PC-9 (cell line): ENCODE measurements around the gene PPP1R37. TPM values are rescaled to one million over a fixed set of nuclear protein-coding genes. Genes with fewer than 3 reads are reported as not detected.

Experiments used
- BruUV-seq: library from RNA; stranded (reverse); fragments of 400-500 nt; replicated peaks from 2 replicates; lab custom pipeline; 2021; lab: Mats Ljungman, UMichigan
- CTCF ChIA-PET: fragments of 300-600 bp; sonication (Branson Sonifier 250); formaldehyde crosslinking; loops from one replicate; lab custom pipeline; 2022; ENCODE audit warnings: antibody characterized with exemption; lab: Charles Lee
- POLR2A ChIA-PET: fragments of 300-600 bp; sonication (Branson Sonifier 250); formaldehyde crosslinking; loops from one replicate; lab custom pipeline; 2022; ENCODE audit warnings: antibody characterized with exemption; ENCODE audit not compliant: unreplicated experiment; lab: Charles Lee
- DNase-seq, 2 experiments: peaks; one replicate each; pipeline versions ENCODE4 v3.0.0 to v3.0.0-alpha.2; 2015 to 2022; ENCODE audit warnings: mixed read lengths in 1 of 2
- H2AFZ ChIP-seq: fragments of 200-600 bp; sonication (generic); 2 replicates; pipeline ENCODE4 v1.8.1; 2017; ENCODE audit warnings: antibody characterized with exemption
- H3F3A ChIP-seq: fragments of 200-600 bp; sonication (generic); 2 replicates; pipeline ENCODE4 v1.8.1; 2017; ENCODE audit warnings: antibody characterized with exemption, mild to moderate bottlenecking, low read depth; ENCODE audit not compliant: insufficient read depth
- H3K27ac ChIP-seq: fragments of 200-600 bp; sonication (generic); 2 replicates; pipeline ENCODE4 v1.6.1; 2016; ENCODE audit warnings: mixed run types
- H3K27me3 ChIP-seq: fragments of 200-600 bp; sonication (generic); 2 replicates; pipeline ENCODE4 v1.6.1; 2016; ENCODE audit warnings: low read depth, mixed run types; ENCODE audit not compliant: insufficient read depth
- H3K36me3 ChIP-seq: fragments of 200-600 bp; sonication (generic); 2 replicates; pipeline ENCODE4 v1.6.1; 2016; ENCODE audit warnings: low read depth, mixed run types
- H3K4me1 ChIP-seq: fragments of 200-600 bp; sonication (generic); replicated peaks from 2 replicates; pipeline ENCODE4 v1.6.1; 2016; ENCODE audit warnings: mixed run types; ENCODE audit not compliant: insufficient read depth
- H3K4me2 ChIP-seq: fragments of 200-600 bp; sonication (generic); 2 replicates; pipeline ENCODE4 v1.6.1; 2017; ENCODE audit warnings: mixed run types
- H3K4me3 ChIP-seq: fragments of 200-600 bp; sonication (generic); 2 replicates; pipeline ENCODE4 v1.6.1; 2016; ENCODE audit warnings: mixed run types
- H3K79me2 ChIP-seq: fragments of 200-600 bp; sonication (generic); 2 replicates; pipeline ENCODE4 v1.6.1; 2017; ENCODE audit warnings: low read depth, mixed run types
- H3K9me2 ChIP-seq: fragments of 200-600 bp; sonication (generic); 2 replicates; pipeline ENCODE4 v1.8.1; 2017; ENCODE audit warnings: mild to moderate bottlenecking; ENCODE audit not compliant: insufficient read depth
- H3K9me3 ChIP-seq: fragments of 200-600 bp; sonication (generic); 2 replicates; pipeline ENCODE4 v1.8.1; 2016; ENCODE audit warnings: low read depth; ENCODE audit not compliant: insufficient read depth
- H4K20me1 ChIP-seq: fragments of 200-600 bp; sonication (generic); 2 replicates; pipeline ENCODE4 v1.8.1; 2017; ENCODE audit not compliant: insufficient read depth
- EZH2 ChIP-seq: fragments of 200-600 bp; sonication (generic); IDR thresholded peaks from 2 replicates; pipeline ENCODE4 v1.8.0; 2017; ENCODE audit warnings: antibody characterized with exemption, low read depth
- intact Hi-C: fragments of 100-400 bp; cut with micrococcal nuclease; formaldehyde crosslinking; loops from one replicate; pipeline ENCODE4 v1.10.0; 2022; ENCODE audit not compliant: unreplicated experiment
- total RNA-seq: library from RNA; stranded (reverse); gene quantifications from 2 replicates; pipeline ENCODE4 v1.2.3, GENCODE V29; 2021
- TF ChIP-seq, protein P1 (sequence below): fragments of 200-600 bp; sonication (generic); conservative IDR thresholded peaks from 2 replicates; pipeline ENCODE4 v1.6.1; 2017; ENCODE audit warnings: mixed run types, antibody characterized with exemption, mild to moderate bottlenecking, moderate library complexity

PPP1R37 gene
- total RNA-seq, 1 experiment from 2014 or later: 41.1 TPM

GRCh38 chr19:45119582-45119981 lies 26.6 kb downstream of the PPP1R37 start:
- peaks cover 60% of the 10 kb centered on the region for H4K20me1 ChIP-seq
- no peak overlapping the region for H3K4me3 ChIP-seq
- intact Hi-C loops: no loop called here
- no TSS peak for BruUV-seq
- H3K36me3 ChIP-seq: no peaks in the 10 kb centered on the region
- H3K79me2 ChIP-seq: peaks cover 74% of the 10 kb centered on the region
- H3K4me2 ChIP-seq: no peak overlapping the region
- H3K9me3 ChIP-seq: no peaks in the 10 kb centered on the region
- no peak overlapping the region for H2AFZ ChIP-seq
- ChIA-PET POLR2A (no interaction called here), CTCF (no interaction called here)
- no peak for TF ChIP-seq EZH2
- TF ChIP-seq, protein P1, sequence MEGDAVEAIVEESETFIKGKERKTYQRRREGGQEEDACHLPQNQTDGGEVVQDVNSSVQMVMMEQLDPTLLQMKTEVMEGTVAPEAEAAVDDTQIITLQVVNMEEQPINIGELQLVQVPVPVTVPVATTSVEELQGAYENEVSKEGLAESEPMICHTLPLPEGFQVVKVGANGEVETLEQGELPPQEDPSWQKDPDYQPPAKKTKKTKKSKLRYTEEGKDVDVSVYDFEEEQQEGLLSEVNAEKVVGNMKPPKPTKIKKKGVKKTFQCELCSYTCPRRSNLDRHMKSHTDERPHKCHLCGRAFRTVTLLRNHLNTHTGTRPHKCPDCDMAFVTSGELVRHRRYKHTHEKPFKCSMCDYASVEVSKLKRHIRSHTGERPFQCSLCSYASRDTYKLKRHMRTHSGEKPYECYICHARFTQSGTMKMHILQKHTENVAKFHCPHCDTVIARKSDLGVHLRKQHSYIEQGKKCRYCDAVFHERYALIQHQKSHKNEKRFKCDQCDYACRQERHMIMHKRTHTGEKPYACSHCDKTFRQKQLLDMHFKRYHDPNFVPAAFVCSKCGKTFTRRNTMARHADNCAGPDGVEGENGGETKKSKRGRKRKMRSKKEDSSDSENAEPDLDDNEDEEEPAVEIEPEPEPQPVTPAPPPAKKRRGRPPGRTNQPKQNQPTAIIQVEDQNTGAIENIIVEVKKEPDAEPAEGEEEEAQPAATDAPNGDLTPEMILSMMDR: no peak
- H3F3A ChIP-seq: peaks cover 28% of the 10 kb centered on the region
- DNase-seq: no peak
- no peak overlapping the region for H3K27ac ChIP-seq
- no peaks in the 10 kb centered on the region for H3K9me2 ChIP-seq
- no peaks in the 10 kb centered on the region for H3K27me3 ChIP-seq
- H3K4me1 ChIP-seq: peaks cover 37% of the 10 kb centered on the region

GRCh38 chr19:45121827-45122345 lies 28.9 kb downstream of the PPP1R37 start:
- Histone ChIP-seq H3K27me3 (no peaks in the 10 kb centered on the region), H3K4me1 (peaks cover 42% of the 10 kb centered on the region), H3K4me3 (no peak overlapping the region), H3K36me3 (no peaks in the 10 kb centered on the region), H3F3A (peaks cover 33% of the 10 kb centered on the region), H3K79me2 (peaks cover 78% of the 10 kb centered on the region), H3K9me2 (no peaks in the 10 kb centered on the region), H3K9me3 (no peaks in the 10 kb centered on the region), H2AFZ (no peak overlapping the region), H4K20me1 (peaks cover 69% of the 10 kb centered on the region), H3K27ac (no peak overlapping the region), H3K4me2 (0 out of 2 replicates have a peak overlapping the region, but pooled peaks have one; percentile 15)
- no TSS peak for BruUV-seq
- DNase-seq: peak in 1 of 2 experiments; percentile 37
- ChIA-PET CTCF (no interaction called here), POLR2A (no interaction called here)
- TF ChIP-seq, protein P1: no peak
- no peak for TF ChIP-seq EZH2
- intact Hi-C loops: loop anchor here (5.0 kb wide), 1 partner anchor 45 kb away; the partner anchor contains the start of genes GEMIN7 and ZNF296

DNA sequence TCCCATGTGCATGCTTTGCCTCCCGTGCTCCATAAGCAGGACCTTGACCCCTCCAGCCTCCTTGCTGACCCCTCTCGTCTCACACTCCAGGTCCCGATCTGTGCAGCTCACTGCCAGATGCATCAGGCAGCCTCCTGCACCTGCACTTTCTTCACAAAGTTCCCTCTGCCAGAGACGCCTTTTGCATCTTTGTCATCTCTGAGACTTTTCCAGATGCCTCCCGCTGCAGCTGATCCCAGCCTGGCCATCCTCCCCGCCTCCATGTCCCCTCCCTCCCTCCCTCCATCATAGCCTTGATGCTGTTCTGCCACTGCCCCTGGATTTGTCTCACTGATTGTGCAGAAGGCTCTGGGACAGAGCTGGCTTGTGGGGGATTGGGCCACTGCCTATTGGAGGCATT lies 29.9 kb downstream of the PPP1R37 start:
- peaks cover 33% of the 10 kb centered on the region for H3F3A ChIP-seq
- no peaks in the 10 kb centered on the region for H3K9me3 ChIP-seq
- peak overlapping the region; percentile 60 for H3K4me2 ChIP-seq
- peaks cover 70% of the 10 kb centered on the region for H4K20me1 ChIP-seq
- no peak overlapping the region for H3K27ac ChIP-seq
- no TSS peak for BruUV-seq
- H3K4me3 ChIP-seq: no peak overlapping the region
- intact Hi-C loops: loop anchor here (1.0 to 5.0 kb wide), 2 partner anchors 31 to 46 kb away; partner anchors contain the start of genes GEMIN7 and ZNF296
- peaks cover 42% of the 10 kb centered on the region for H3K4me1 ChIP-seq
- ChIA-PET POLR2A (interaction anchor here (0.6 kb wide), 1 partner anchor 83 kb away, joined by 8 read pairs; no protein-coding TSS in a partner anchor), CTCF (no interaction called here)
- TF ChIP-seq, protein P1: no peak
- TF ChIP-seq EZH2: no peak
- H2AFZ ChIP-seq: no peak overlapping the region
- H3K27me3 ChIP-seq: no peaks in the 10 kb centered on the region
- no peaks in the 10 kb centered on the region for H3K9me2 ChIP-seq
- H3K79me2 ChIP-seq: peaks cover 79% of the 10 kb centered on the region
- no peak for DNase-seq
- H3K36me3 ChIP-seq: no peaks in the 10 kb centered on the region
